BJ (cell line): Measurements from ENCODE around the gene SND1. TPM values are rescaled to one million over a fixed set of nuclear protein-coding genes. Genes with fewer than 3 reads are reported as not detected.
"Not testable (repeated sequence)": the region's sequence is repeated elsewhere in the genome, so short reads cannot be mapped to it uniquely, and the experiment has no call there.

Experiments used
- CTCF ChIA-PET: fragments of 350-600 bp; formaldehyde crosslinking; extraction: SDS; loops from one replicate; lab custom pipeline; 2021; ENCODE audit warnings: antibody characterized with exemption, inconsistent platforms; lab: Yijun Ruan, JAX
- POLR2A ChIA-PET: fragments of 300-600 bp; sonication (Branson Sonifier 250); formaldehyde crosslinking; extraction: SDS; loops from one replicate; lab custom pipeline; 2021; ENCODE audit warnings: antibody characterized with exemption; lab: Charles Lee
- DNase-seq: peaks from one replicate; pipeline ENCODE4 v3.0.0-alpha.2; 2011; ENCODE audit warnings: low read depth
- H3K27me3 ChIP-seq: 2 replicates; pipeline ENCODE4 v1.6.0; 2011; ENCODE audit warnings: low read length; ENCODE audit not compliant: control insufficient read depth, insufficient read depth
- H3K36me3 ChIP-seq: 2 replicates; pipeline ENCODE4 v1.5.1; 2011; ENCODE audit warnings: low read length; ENCODE audit not compliant: control insufficient read depth, insufficient read depth
- H3K4me3 ChIP-seq: 2 replicates; pipeline ENCODE4 v1.5.1; 2011; ENCODE audit warnings: low read depth, mild to moderate bottlenecking, control low read depth, low read length
- CTCF ChIP-seq: IDR thresholded peaks from 2 replicates; pipeline ENCODE4 v1.5.1; 2011; ENCODE audit warnings: low read depth, mild to moderate bottlenecking, control low read depth, inconsistent platforms, low read length, moderate library complexity; ENCODE audit not compliant: insufficient read depth
- polyA plus RNA-seq: library from polyadenylated mRNA; depleted of rRNA; stranded (reverse); fragments of >200 nt; gene quantifications from 2 replicates; pipeline ENCODE4 v1.2.3, GENCODE V29; 2011

The SND1 gene
- polyA plus RNA-seq, 1 experiment: 203 TPM

- no peak overlapping the region for H3K4me3 ChIP-seq
- ChIA-PET POLR2A (no interaction called here), CTCF (interaction anchor here (0.6 to 0.7 kb wide), 3 partner anchors 9 to 65 kb away, joined by 3 to 4 read pairs (median 3); no protein-coding TSS in a partner anchor)
- H3K27me3 ChIP-seq: peaks cover 19% of the 10 kb centered on the region
- no peak for DNase-seq
- no peak for TF ChIP-seq CTCF
- H3K36me3 ChIP-seq: no peaks in the 10 kb centered on the region
These were observed 454.8 kb downstream of the SND1 start for GRCh38 chr7:128106821-128107220.

- POLR2A ChIA-PET, CTCF ChIA-PET, DNase-seq, H3K36me3 ChIP-seq, H3K4me3 ChIP-seq: not testable (repeated sequence)
- H3K27me3 ChIP-seq: peaks cover 19% of the 10 kb centered on the region
These were observed 455.5 kb downstream of the SND1 start for GRCh38 chr7:128107516-128107915.

GRCh38 chr7:128108129-128108528, 456.1 kb downstream of the SND1 start:
- DNase-seq: no peak
- Histone ChIP-seq H3K4me3 (no peak overlapping the region), H3K36me3 (no peaks in the 10 kb centered on the region), H3K27me3 (peaks cover 19% of the 10 kb centered on the region)
- TF ChIP-seq CTCF: no peak
- CTCF ChIA-PET: interaction anchor here (0.6 kb wide), 1 partner anchor 9 kb away, joined by 3 read pairs; no protein-coding TSS in a partner anchor
- POLR2A ChIA-PET: no interaction called here

GRCh38 chr7:128108641-128109423, 456.8 kb downstream of the SND1 start:
- no peaks in the 10 kb centered on the region for H3K36me3 ChIP-seq
- H3K4me3 ChIP-seq: no peak overlapping the region
- ChIA-PET POLR2A (no interaction called here), CTCF (interaction anchor here (0.6 to 1.0 kb wide), 3 partner anchors 10 to 27 kb away, joined by 3 to 4 read pairs (median 3); no protein-coding TSS in a partner anchor)
- peaks cover 17% of the 10 kb centered on the region for H3K27me3 ChIP-seq
- TF ChIP-seq CTCF: no peak
- DNase-seq: no peak

GRCh38 chr7:128109424-128109969, 457.5 kb downstream of the SND1 start:
- H3K36me3 ChIP-seq, H3K4me3 ChIP-seq, DNase-seq, POLR2A ChIA-PET: not testable (repeated sequence)
- H3K27me3 ChIP-seq: peaks cover 15% of the 10 kb centered on the region
- CTCF ChIA-PET: interaction anchor here (1.0 kb wide), 2 partner anchors 25 to 27 kb away, joined by 3 to 4 read pairs; no protein-coding TSS in a partner anchor

GRCh38 chr7:128110641-128111364, 458.8 kb downstream of the SND1 start:
- CTCF ChIA-PET: interaction anchor here (0.6 to 2.1 kb wide), 2 partner anchors 25 to 192 kb away, joined by 3 to 7 read pairs; no protein-coding TSS in a partner anchor
- Histone ChIP-seq H3K4me3 (no peak overlapping the region), H3K36me3 (no peaks in the 10 kb centered on the region), H3K27me3 (peaks cover 10% of the 10 kb centered on the region)
- POLR2A ChIA-PET: no interaction called here
- DNase-seq: no peak
- TF ChIP-seq CTCF: no peak
